Spinal cord (tissue), 10 donors: ENCODE results near the gene UBE2E2. TPM values are rescaled to one million over a fixed set of nuclear protein-coding genes. Genes with fewer than 3 reads are reported as not detected.

Source experiments
- DNase-seq, 6 donors: peaks; one replicate each; pipeline versions ENCODE4 v3.0.0 to v3.0.0-alpha.2; 2013 to 2015; ENCODE audit warnings: low spot score in 6 of 6, low read depth in 4 of 6
- H3K27ac ChIP-seq: one replicate; pipeline ENCODE4 v1.5.1; 2013; ENCODE audit warnings: low read depth, low read length, control low read depth
- H3K27me3 ChIP-seq: one replicate; pipeline ENCODE4 v1.6.1; 2013; ENCODE audit warnings: low read length; ENCODE audit not compliant: control insufficient read depth, insufficient read depth
- H3K36me3 ChIP-seq: one replicate; pipeline ENCODE4 v1.6.1; 2013; ENCODE audit warnings: low read length; ENCODE audit not compliant: control insufficient read depth, insufficient read depth
- H3K4me1 ChIP-seq: one replicate; pipeline ENCODE4 v1.6.1; 2013; ENCODE audit warnings: low read length; ENCODE audit not compliant: control insufficient read depth, insufficient read depth
- H3K4me3 ChIP-seq: one replicate; pipeline ENCODE4 v1.5.1; 2013; ENCODE audit warnings: low read depth, low read length, control low read depth
- H3K9me3 ChIP-seq: one replicate; pipeline ENCODE4 v1.6.1; 2013; ENCODE audit warnings: low read length; ENCODE audit not compliant: control insufficient read depth, insufficient read depth
- WGBS: methylation state at CpG from one replicate; pipeline ENCODE4 v1.1.5; 2013; ENCODE audit warnings: missing lambda C conversion rate; ENCODE audit not compliant: insufficient coverage; 5-methylcytosine and 5-hydroxymethylcytosine counted together
- polyA plus RNA-seq, 2 donors: library from polyadenylated mRNA; unstranded; fragments of 120-200 nt; gene quantifications; one replicate each; pipeline ENCODE4 v1.2.1, GENCODE V29; 2013; ENCODE audit not compliant: insufficient read length in 2 of 2
- total RNA-seq, 2 donors: library from RNA; depleted of rRNA in 1 of 2; stranded (reverse); fragments of 120-200 nt in 1 of 2; fragments of >200 nt in 1 of 2; gene quantifications; one replicate each; pipeline versions ENCODE4 v1.2.3 to v1.2.4, GENCODE V29; 2013 to 2014
- donor health status: healthy.

Gene UBE2E2
- total and polyA plus RNA-seq, 4 donors = 38.8 to 144 (median 82.6) TPM

DNA sequence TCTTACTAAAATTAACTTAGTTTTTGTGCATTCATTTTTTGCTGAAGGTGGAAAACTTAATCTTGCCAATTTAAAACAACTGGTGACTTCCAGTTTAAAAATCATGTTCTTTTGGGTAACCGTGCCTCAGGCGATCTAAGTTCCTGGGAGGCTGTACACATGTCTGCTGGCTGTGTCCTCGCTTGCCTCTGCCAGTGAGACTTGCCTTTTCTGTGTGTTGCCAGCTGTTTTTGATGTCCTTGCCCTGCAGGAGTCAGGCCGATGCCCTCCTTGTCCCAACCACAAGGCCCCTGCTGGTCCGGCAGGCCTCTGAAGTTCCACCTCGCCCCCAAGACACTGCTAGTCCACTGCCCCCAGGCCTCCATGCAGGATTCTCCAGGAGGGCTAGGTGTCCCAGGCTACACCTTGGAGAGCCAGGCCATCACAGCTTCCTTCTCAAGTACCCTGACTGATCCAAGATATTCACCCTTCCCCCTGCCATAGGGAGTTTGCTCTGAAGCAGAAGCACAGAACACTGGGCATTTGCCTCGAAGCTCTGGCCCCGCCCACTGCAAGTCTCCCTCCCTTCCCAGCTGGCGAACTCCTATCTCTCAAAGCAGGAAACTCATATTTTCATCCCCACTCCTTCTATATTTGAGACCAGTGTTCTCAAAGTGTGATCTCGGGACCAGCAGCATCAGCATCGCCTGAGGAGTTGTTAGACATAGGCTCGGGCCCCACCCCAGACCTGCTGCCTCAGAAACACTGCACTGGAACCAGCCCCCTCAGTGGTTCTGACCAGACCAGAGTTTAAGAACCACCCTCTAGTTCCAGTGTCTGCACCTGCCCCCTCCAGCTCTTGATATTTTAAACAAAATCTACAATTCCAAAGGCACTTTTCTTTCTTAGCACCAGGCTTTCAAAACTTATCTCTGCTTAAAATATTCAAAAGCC is 416.8 kb downstream of the UBE2E2 start:
- DNase-seq = no peak
- no peaks in the 10 kb centered on the region for H3K4me1 ChIP-seq
- H3K27me3 ChIP-seq = no peaks in the 10 kb centered on the region
- 87% methylated on average over 12 of the region's 12 CpGs for WGBS
- no peaks in the 10 kb centered on the region for H3K36me3 ChIP-seq
- H3K9me3 ChIP-seq = peaks cover 8% of the 10 kb centered on the region
- H3K4me3 ChIP-seq = no peak overlapping the region
- H3K27ac ChIP-seq = no peak overlapping the region

DNA sequence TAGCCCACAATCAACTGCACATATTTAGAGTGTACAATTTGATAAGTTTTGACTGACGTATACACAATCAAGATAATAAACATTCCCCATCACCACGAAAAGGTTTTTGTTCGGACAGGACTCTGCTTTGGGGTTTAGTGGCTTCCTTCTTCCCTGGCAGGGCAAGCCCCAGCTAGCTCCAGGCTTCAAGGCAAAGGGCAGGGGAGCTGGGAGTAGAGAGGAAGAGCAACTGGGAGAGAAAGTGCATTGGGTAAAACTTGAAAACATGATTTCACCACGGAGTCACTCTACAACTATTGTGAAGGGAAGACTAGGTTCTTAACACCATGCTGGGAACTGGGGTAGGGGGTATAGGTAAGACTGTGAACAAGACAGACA is 417.5 kb downstream of the UBE2E2 start:
- Histone ChIP-seq H3K4me3 (no peak overlapping the region), H3K9me3 (peaks cover 8% of the 10 kb centered on the region), H3K36me3 (no peaks in the 10 kb centered on the region), H3K27me3 (no peaks in the 10 kb centered on the region), H3K4me1 (no peaks in the 10 kb centered on the region), H3K27ac (no peak overlapping the region)
- WGBS = 100% methylated on average over 1 of the region's 4 CpGs
- DNase-seq = no peak

DNA sequence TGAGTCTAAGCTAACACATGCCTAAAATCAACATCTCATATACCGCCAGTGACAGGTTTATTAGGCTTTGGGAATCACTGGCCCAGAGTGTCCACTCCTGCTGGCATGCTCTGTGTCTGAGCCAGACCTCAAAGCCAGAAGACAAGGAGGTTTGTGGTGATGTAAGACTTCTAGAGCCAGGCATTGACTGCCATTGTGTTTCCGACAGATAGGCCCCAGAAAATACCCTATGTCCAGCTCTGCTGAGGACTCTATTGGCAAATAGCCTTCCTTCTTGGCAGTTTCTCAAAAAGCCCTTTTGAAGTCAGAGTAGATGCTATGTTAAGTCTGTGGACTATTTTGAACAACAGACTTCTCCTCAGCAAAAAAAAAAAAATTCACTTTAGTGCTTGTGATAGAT is 420.7 kb downstream of the UBE2E2 start:
- Histone ChIP-seq H3K4me3 (no peak overlapping the region), H3K27ac (no peak overlapping the region), H3K4me1 (no peaks in the 10 kb centered on the region), H3K9me3 (peaks cover 8% of the 10 kb centered on the region), H3K27me3 (no peaks in the 10 kb centered on the region), H3K36me3 (no peaks in the 10 kb centered on the region)
- 60% methylated on average over 1 of the region's 2 CpGs for WGBS
- DNase-seq = peak in 2 of 6 donors; percentile 31 to 54

DNA sequence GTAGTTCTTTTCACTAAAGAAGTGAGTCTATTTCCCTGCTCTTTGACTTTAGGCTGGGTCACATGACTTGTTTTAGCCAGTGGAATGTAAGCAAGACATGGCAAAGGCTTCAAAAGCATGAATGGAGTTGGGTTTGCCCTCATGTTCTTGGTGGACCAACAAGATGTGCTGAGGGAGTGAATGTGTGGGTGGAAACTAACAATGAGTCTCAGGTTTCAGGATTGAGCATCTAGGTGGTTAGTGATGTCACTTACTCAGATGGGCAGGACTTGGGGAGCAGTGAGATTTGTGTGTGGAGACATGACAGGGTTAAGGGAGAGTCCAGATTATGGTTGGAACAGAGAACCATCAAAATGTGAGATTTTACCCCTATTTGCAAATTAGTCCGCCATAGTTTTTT is 421.2 kb downstream of the UBE2E2 start:
- H3K27ac ChIP-seq = no peak overlapping the region
- WGBS = no CpG with 5 or more reads among the region's 1 CpG
- peaks cover 8% of the 10 kb centered on the region for H3K9me3 ChIP-seq
- H3K27me3 ChIP-seq = no peaks in the 10 kb centered on the region
- DNase-seq = no peak
- no peak overlapping the region for H3K4me3 ChIP-seq
- no peaks in the 10 kb centered on the region for H3K4me1 ChIP-seq
- no peaks in the 10 kb centered on the region for H3K36me3 ChIP-seq

- Histone ChIP-seq H3K27me3 (no peaks in the 10 kb centered on the region), H3K36me3 (no peaks in the 10 kb centered on the region), H3K4me3 (no peak overlapping the region), H3K4me1 (no peaks in the 10 kb centered on the region), H3K27ac (no peak overlapping the region), H3K9me3 (peaks cover 8% of the 10 kb centered on the region)
- WGBS = 93% methylated on average over 2 of the region's 2 CpGs
- no peak for DNase-seq
Measured at GRCh38 chr3:23626442-23626841, 423.3 kb downstream of the UBE2E2 start.

GRCh38 chr3:23629181-23629894 is 426.2 kb downstream of the UBE2E2 start:
- no peak overlapping the region for H3K27ac ChIP-seq
- H3K36me3 ChIP-seq = no peaks in the 10 kb centered on the region
- H3K9me3 ChIP-seq = peaks cover 3% of the 10 kb centered on the region
- no peak overlapping the region for H3K4me3 ChIP-seq
- 89% methylated on average over 5 of the region's 5 CpGs for WGBS
- no peaks in the 10 kb centered on the region for H3K27me3 ChIP-seq
- H3K4me1 ChIP-seq = no peaks in the 10 kb centered on the region
- no peak for DNase-seq

GRCh38 chr3:23633261-23633960 is 430.3 kb downstream of the UBE2E2 start:
- Histone ChIP-seq H3K36me3 (no peaks in the 10 kb centered on the region), H3K4me1 (no peaks in the 10 kb centered on the region), H3K27me3 (no peaks in the 10 kb centered on the region), H3K4me3 (no peak overlapping the region), H3K27ac (no peak overlapping the region), H3K9me3 (peaks cover 3% of the 10 kb centered on the region)
- DNase-seq = no peak
- no CpG with 5 or more reads among the region's 6 CpGs for WGBS

DNA sequence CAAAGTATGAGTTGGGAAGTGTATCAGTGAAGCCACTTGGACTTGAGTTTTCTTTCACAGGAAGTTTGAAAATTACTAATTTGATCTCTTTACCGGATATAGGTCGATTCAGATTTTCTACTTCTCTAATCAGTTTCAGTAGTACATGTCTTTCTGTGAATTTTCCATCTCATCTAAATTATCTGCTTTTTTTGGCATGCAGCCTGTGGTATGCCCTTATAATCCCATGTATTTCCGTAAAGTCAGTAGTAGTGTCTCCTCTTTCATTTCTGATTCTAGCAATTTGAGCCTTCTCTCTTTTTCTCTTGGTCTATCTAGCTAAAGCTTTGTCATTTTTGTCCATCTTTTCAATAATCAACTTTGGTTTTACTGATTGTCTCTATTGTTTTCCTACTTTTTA is 434.2 kb downstream of the UBE2E2 start:
- DNase-seq = no peak
- Histone ChIP-seq H3K36me3 (no peaks in the 10 kb centered on the region), H3K27me3 (no peaks in the 10 kb centered on the region), H3K4me1 (no peaks in the 10 kb centered on the region), H3K4me3 (no peak overlapping the region), H3K9me3 (peaks cover 3% of the 10 kb centered on the region), H3K27ac (no peak overlapping the region)
- WGBS = 100% methylated on average over 2 of the region's 3 CpGs

DNA sequence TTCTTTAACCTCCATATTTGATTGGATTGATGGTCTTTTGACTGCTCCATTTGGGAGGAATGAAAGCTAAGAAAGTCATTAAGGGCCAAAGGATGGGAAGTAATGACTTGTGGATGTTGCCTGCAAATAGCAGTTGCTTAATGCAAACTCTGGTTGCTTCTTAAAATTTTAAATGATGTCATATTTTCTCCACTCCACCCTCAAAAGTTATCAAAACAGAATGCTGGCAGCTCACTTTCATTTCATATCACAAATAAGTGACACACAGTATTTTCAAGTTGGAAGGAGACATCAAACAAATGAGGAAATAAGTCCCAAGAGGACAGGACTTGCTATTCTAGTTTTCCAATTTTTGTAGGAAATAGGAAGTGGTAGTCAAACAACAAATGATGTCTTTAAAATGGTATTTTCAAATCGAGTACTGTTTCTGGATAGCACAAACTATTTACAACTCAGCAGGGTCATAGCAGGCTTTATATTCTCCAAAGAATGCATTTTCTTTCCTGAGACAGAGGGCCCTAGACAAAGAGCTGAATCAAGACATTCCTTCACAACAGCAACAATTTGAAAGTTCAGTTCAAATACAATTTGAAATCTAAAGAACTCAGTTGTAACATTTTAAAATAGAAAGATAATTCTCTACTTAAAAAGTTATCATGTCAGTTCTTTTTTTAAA is 437.5 kb downstream of the UBE2E2 start:
- no peak for DNase-seq
- peaks cover 3% of the 10 kb centered on the region for H3K9me3 ChIP-seq
- H3K4me1 ChIP-seq = no peaks in the 10 kb centered on the region
- H3K4me3 ChIP-seq = no peak overlapping the region
- no peaks in the 10 kb centered on the region for H3K36me3 ChIP-seq
- WGBS = 17% methylated on average over 1 of the region's 1 CpG
- no peaks in the 10 kb centered on the region for H3K27me3 ChIP-seq
- H3K27ac ChIP-seq = peak overlapping the region; percentile 35
